ENCODE data around the gene METAP1D. TPM values are rescaled to one million over a fixed set of nuclear protein-coding genes. Genes with fewer than 3 reads are reported as not detected.

The METAP1D gene
- total RNA-seq, 3 donors from 2014 or later: 6.2 to 12.5 (median 7.8) TPM

GRCh38 chr2:172021074-172021931, 21.6 kb downstream of the METAP1D start:
- Histone ChIP-seq H3K4me3 (no peak overlapping the region), H3K9me3 (no peaks in the 10 kb centered on the region), H3K36me3 (no peaks in the 10 kb centered on the region), H3K4me1 (no peaks in the 10 kb centered on the region), H3K27me3 (no peaks in the 10 kb centered on the region), H3K27ac (no peak overlapping the region)
- intact Hi-C loops (cut with DNase I; ENCODE audit: low total_unique reads): no loop called here
- no peak for DNase-seq (ENCODE audit: low spot score in 2 of 2)
- no peak for TF ChIP-seq CTCF (IDR thresholded peaks at IDR 0.05)
- TF ChIP-seq POLR2AphosphoS5 (IDR thresholded peaks at IDR 0.05): no peak
- no peak for TF ChIP-seq POLR2A (IDR thresholded peaks at IDR 0.05)

- Histone ChIP-seq H3K4me3 (no peak overlapping the region), H3K9me3 (no peaks in the 10 kb centered on the region), H3K27ac (no peak overlapping the region), H3K36me3 (no peaks in the 10 kb centered on the region), H3K27me3 (no peaks in the 10 kb centered on the region), H3K4me1 (no peaks in the 10 kb centered on the region)
- intact Hi-C loops (cut with DNase I; ENCODE audit: low total_unique reads): no loop called here
- DNase-seq (ENCODE audit: low spot score in 2 of 2): no peak
- no peak for TF ChIP-seq POLR2AphosphoS5 (IDR thresholded peaks at IDR 0.05)
- no peak for TF ChIP-seq POLR2A (IDR thresholded peaks at IDR 0.05)
- TF ChIP-seq CTCF (IDR thresholded peaks at IDR 0.05): no peak
Observed at GRCh38 chr2:172021955-172022354, 22.2 kb downstream of the METAP1D start.

GRCh38 chr2:172031536-172031935, 31.8 kb downstream of the METAP1D start:
- DNase-seq (ENCODE audit: low spot score in 2 of 2): no peak
- no peak overlapping the region for H3K4me3 ChIP-seq
- no peak for TF ChIP-seq CTCF (IDR thresholded peaks at IDR 0.05)
- no peak for TF ChIP-seq POLR2A (IDR thresholded peaks at IDR 0.05)
- TF ChIP-seq POLR2AphosphoS5 (IDR thresholded peaks at IDR 0.05): no peak
- no peaks in the 10 kb centered on the region for H3K9me3 ChIP-seq
- no peak overlapping the region for H3K27ac ChIP-seq
- no peaks in the 10 kb centered on the region for H3K27me3 ChIP-seq
- intact Hi-C loops (cut with DNase I; ENCODE audit: low total_unique reads): no loop called here
- no peaks in the 10 kb centered on the region for H3K36me3 ChIP-seq
- no peaks in the 10 kb centered on the region for H3K4me1 ChIP-seq

GRCh38 chr2:172038121-172038520, 38.4 kb downstream of the METAP1D start:
- intact Hi-C loops (cut with DNase I; ENCODE audit: low total_unique reads): no loop called here

More at GRCh38 chr2:172038121-172038520, 38.4 kb downstream of the METAP1D start:
- Histone ChIP-seq H3K9me3 (no peaks in the 10 kb centered on the region), H3K36me3 (no peaks in the 10 kb centered on the region), H3K4me3 (no peak overlapping the region), H3K27ac (no peak overlapping the region), H3K27me3 (no peaks in the 10 kb centered on the region), H3K4me1 (no peaks in the 10 kb centered on the region)
- no peak for DNase-seq (ENCODE audit: low spot score in 2 of 2)
- no peak for TF ChIP-seq POLR2AphosphoS5 (IDR thresholded peaks at IDR 0.05)
- no peak for TF ChIP-seq POLR2A (IDR thresholded peaks at IDR 0.05)
- no peak for TF ChIP-seq CTCF (IDR thresholded peaks at IDR 0.05)

Data from breast epithelium (tissue), 4 donors.